HG03159 (cell line): ENCODE results near the gene OR2T5.
"Not testable (repeated sequence)": the region's sequence is repeated elsewhere in the genome, so short reads cannot be mapped to it uniquely, and the experiment has no call there.

Experiments used
- ATAC-seq: cut with Tn5 transposase; IDR thresholded peaks from one replicate; pipeline ENCODE4 v1.9.1; 2021; ENCODE audit warnings: mild to moderate bottlenecking, moderate library complexity; ENCODE audit not compliant: unreplicated experiment

OR2T5 gene

DNA sequence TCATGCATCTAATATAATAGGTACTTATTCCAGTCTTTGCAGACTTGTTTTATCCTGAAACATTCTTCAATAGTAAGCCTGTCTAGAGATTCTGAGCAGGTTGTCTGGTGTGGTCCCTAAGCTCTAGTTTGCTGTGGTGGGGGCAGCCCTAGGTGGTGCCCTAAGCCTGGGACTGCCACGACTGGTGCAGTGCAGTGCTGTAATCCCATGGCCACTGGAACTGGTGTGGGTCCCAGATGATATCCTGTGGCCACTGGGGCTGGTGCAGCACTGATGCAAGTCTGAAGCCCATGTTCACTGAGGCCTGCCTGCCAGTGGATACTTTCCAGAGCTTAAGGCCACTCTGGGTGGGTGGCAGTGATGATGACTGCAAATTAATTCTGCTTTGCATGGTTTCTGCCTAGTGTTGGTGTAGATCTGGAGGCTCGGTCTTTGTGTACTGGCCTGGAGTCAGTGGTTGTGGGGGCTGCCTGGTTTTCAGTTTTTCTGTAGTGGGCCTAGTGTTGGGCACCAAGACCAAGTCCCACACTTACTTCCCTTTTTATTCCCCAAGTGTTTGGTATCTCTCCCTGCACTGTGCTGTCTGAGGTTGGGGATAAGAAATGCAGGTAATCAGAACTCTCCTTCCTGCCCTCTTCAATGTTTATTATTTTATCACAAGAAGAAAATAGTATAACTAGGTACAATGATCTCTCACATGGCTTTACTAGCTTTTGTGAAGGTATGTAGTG, 12.1 kb downstream of the OR2T5 start:
- ATAC-seq = not testable (repeated sequence)

- not testable (repeated sequence) for ATAC-seq
Observed at GRCh38 chr1:248507773-248508172, 19.4 kb downstream of the OR2T5 start, which contains the start of gene OR2G6. Gene OR2G6 (plus strand): TSS chr1:248508073. CDS start chr1:248521647, 13,574 bp downstream.

DNA sequence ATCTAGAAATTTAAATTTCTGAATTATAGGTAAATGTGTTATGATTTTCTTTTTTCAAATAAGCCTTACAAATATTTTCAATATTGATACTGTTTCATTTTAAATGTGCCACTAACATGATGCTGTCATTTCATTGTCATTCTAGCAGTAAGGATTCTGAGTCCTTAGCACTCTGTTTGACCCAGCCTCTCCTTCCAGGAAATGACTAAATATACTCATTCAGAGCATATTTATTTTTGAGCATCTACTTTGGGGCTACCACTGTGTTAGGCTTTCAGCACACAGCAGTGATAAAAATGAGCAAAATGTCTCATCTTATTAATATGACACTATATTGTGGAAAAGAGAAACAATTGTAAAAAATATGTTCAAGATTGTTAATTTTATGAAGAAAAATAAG, 21.8 kb downstream of the OR2T5 start:
- ATAC-seq = not testable (repeated sequence)

DNA sequence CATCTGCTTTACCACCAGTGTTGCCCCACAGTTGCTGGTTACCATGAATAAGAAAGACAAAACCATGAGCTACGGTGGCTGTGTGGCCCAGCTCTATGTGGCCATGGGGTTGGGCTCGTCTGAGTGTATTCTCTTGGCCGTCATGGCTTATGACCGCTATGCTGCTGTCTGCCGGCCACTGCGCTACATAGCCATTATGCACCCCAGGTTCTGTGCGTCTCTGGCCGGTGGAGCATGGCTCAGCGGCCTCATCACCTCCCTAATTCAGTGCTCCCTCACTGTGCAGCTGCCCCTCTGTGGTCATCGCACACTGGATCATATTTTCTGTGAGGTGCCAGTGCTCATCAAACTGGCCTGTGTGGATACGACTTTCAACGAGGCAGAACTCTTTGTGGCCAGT, 33.5 kb downstream of the OR2T5 start:
- ATAC-seq = no peak

DNA sequence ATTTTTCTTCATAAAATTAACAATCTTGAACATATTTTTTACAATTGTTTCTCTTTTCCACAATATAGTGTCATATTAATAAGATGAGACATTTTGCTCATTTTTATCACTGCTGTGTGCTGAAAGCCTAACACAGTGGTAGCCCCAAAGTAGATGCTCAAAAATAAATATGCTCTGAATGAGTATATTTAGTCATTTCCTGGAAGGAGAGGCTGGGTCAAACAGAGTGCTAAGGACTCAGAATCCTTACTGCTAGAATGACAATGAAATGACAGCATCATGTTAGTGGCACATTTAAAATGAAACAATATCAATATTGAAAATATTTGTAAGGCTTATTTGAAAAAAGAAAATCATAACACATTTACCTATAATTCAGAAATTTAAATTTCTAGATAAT, 49.1 kb downstream of the OR2T5 start:
- not testable (repeated sequence) for ATAC-seq
